Endothelial cell of umbilical vein (primary cell): ENCODE measurements around the gene ANK2. TPM values are rescaled to one million over a fixed set of nuclear protein-coding genes. Genes with fewer than 3 reads are reported as not detected.

Source experiments
- BruUV-seq: library from RNA; stranded (reverse); fragments of 400-500 nt; replicated peaks from 2 replicates; lab custom pipeline; 2021; lab: Mats Ljungman, UMichigan
- CTCF ChIA-PET: fragments of 300-600, 350-600 bp; sonication (Branson Sonifier 250); formaldehyde crosslinking; loops from one replicate; lab custom pipeline; 2021; ENCODE audit warnings: antibody characterized with exemption, inconsistent platforms; lab: Charles Lee
- POLR2A ChIA-PET: fragments of 300-600, 350-600 bp; sonication (Branson Sonifier 250); formaldehyde crosslinking; loops from one replicate; lab custom pipeline; 2021; ENCODE audit warnings: antibody characterized with exemption, inconsistent platforms; lab: Charles Lee
- DNase-seq: peaks from one replicate; pipeline ENCODE4 v3.0.0-alpha.2; 2011; ENCODE audit warnings: low read depth, low spot score
- FAIRE-seq: peaks from 2 replicates; lab custom pipeline; 2011; peaks lifted over from hg19 to GRCh38; lab: Jason Lieb, UNC
- H2AFZ ChIP-seq: 2 replicates; pipeline ENCODE4 v1.6.0; 2012; ENCODE audit warnings: low read depth, low read length, control low read depth, inconsistent platforms
- H3K27ac ChIP-seq: 2 replicates; pipeline ENCODE4 v1.5.1; 2011; ENCODE audit warnings: low read depth, mild to moderate bottlenecking, control low read depth, low read length, moderate library complexity; ENCODE audit not compliant: insufficient read depth
- H3K27me3 ChIP-seq, 2 experiments: 2 replicates each; pipeline versions ENCODE4 v1.6.0 to v1.6.1; 2011; ENCODE audit warnings: low read length in 2 of 2, mixed read lengths in 1 of 2; ENCODE audit not compliant: control insufficient read depth in 2 of 2, insufficient read depth in 2 of 2
- H3K36me3 ChIP-seq, 2 experiments: 2 replicates in 1 of 2; 3 replicates in 1 of 2; pipeline ENCODE4 v1.5.1; 2011; ENCODE audit warnings: low read length in 2 of 2, mild to moderate bottlenecking in 1 of 2, moderate library complexity in 1 of 2; ENCODE audit not compliant: control insufficient read depth in 2 of 2, insufficient read depth in 2 of 2; ENCODE audit errors: extremely low read depth in 1 of 2
- H3K4me1 ChIP-seq: 3 replicates; pipeline ENCODE4 v1.5.1; 2011; ENCODE audit warnings: mild to moderate bottlenecking, low read length; ENCODE audit not compliant: control insufficient read depth, insufficient read depth; ENCODE audit errors: extremely low read depth
- H3K4me2 ChIP-seq: 2 replicates; pipeline ENCODE4 v1.6.1; 2011; ENCODE audit warnings: low read length, control low read depth, mixed read lengths; ENCODE audit not compliant: insufficient read depth
- H3K4me3 ChIP-seq, 3 experiments: fragments of 200-600 bp in 1 of 3; sonication (generic), shearing (Covaris generic) in 1 of 3; replicated peaks in 1 of 3; 2 replicates each; pipeline ENCODE4 v1.5.1; 2011 to 2016; ENCODE audit warnings: control low read depth in 3 of 3, low read length in 3 of 3, mild to moderate bottlenecking in 2 of 3, inconsistent platforms in 1 of 3, low read depth in 1 of 3, moderate library complexity in 1 of 3; ENCODE audit not compliant: insufficient read depth in 1 of 3
- H3K79me2 ChIP-seq: 2 replicates; pipeline ENCODE4 v1.6.0; 2012; ENCODE audit warnings: low read length, inconsistent platforms; ENCODE audit not compliant: control insufficient read depth, insufficient read depth
- H3K9ac ChIP-seq: replicated peaks from 2 replicates; pipeline ENCODE3; 2011; ENCODE audit warnings: low read length, control low read depth; ENCODE audit not compliant: insufficient read depth; ENCODE audit errors: extremely low read depth
- H3K9me1 ChIP-seq: replicated peaks from 3 replicates; pipeline ENCODE4 v1.6.0; 2011; ENCODE audit warnings: mild to moderate bottlenecking, low read length; ENCODE audit not compliant: control insufficient read depth, insufficient read depth; ENCODE audit errors: extremely low read depth
- H3K9me3 ChIP-seq: replicated peaks from 2 replicates; pipeline ENCODE4 v1.5.1; 2012; ENCODE audit warnings: low read length, inconsistent platforms; ENCODE audit not compliant: control insufficient read depth, insufficient read depth
- H4K20me1 ChIP-seq: replicated peaks from 2 replicates; pipeline ENCODE3; 2011; ENCODE audit warnings: mild to moderate bottlenecking, low read length; ENCODE audit not compliant: control insufficient read depth, insufficient read depth; ENCODE audit errors: extremely low read depth
- EZH2 ChIP-seq: IDR thresholded peaks from 2 replicates; pipeline ENCODE4 v1.6.1; 2012; ENCODE audit warnings: borderline replicate concordance, low read depth, mild to moderate bottlenecking, moderate library complexity, low read length, inconsistent platforms; ENCODE audit not compliant: severe bottlenecking
- FOS ChIP-seq: IDR thresholded peaks from 2 replicates; pipeline ENCODE4 v1.6.1; 2011; ENCODE audit warnings: mild to moderate bottlenecking, low read length, moderate library complexity, borderline replicate concordance; ENCODE audit not compliant: insufficient read depth
- GATA2 ChIP-seq: IDR thresholded peaks from 2 replicates; pipeline ENCODE4 v1.7.0; 2011; ENCODE audit warnings: low read depth, mild to moderate bottlenecking, moderate library complexity, mixed read lengths, low read length; ENCODE audit not compliant: insufficient read length, insufficient read depth
- JUN ChIP-seq: IDR thresholded peaks from 2 replicates; pipeline ENCODE4 v1.6.1; 2011; ENCODE audit warnings: borderline replicate concordance, low read depth; ENCODE audit not compliant: insufficient read length, insufficient read depth
- MAX ChIP-seq: IDR thresholded peaks from 2 replicates; pipeline ENCODE4 v1.6.1; 2011; ENCODE audit not compliant: insufficient read depth, insufficient read length
- MYC ChIP-seq: IDR thresholded peaks from one replicate; pipeline ENCODE4 v1.6.1; 2011; ENCODE audit warnings: mild to moderate bottlenecking, low read depth, low read length
- POLR2A ChIP-seq: IDR thresholded peaks from 2 replicates; pipeline ENCODE4 v1.6.1; 2012; ENCODE audit warnings: low read depth, mild to moderate bottlenecking, control low read depth, low read length
- POLR2AphosphoS5 ChIP-seq: IDR thresholded peaks from 2 replicates; pipeline ENCODE4 v1.6.1; 2012; ENCODE audit warnings: low read depth, mild to moderate bottlenecking, control low read depth, low read length, moderate library complexity; ENCODE audit not compliant: insufficient read depth
- dilution Hi-C: fragments of 300-500 bp; cut with MboI; formaldehyde crosslinking; loops from one replicate; pipeline ENCODE4 v1.15.0; 2019; ENCODE audit warnings: low sequenced_read_pairs; ENCODE audit not compliant: extremely low pct_ligation_motif_present
- intact Hi-C: fragments of 100-400 bp; cut with micrococcal nuclease; formaldehyde crosslinking; loops from one replicate; pipeline ENCODE4 v1.10.0; 2022
- polyA plus RNA-seq, 4 experiments: library from polyadenylated mRNA; depleted of rRNA in 3 of 4; stranded (reverse) in 3 of 4; unstranded in 1 of 4; fragments of >200 nt; gene quantifications; 2 replicates each; pipeline versions ENCODE4 v1.2.1 to v1.2.3, GENCODE V29; 2011 to 2012; ENCODE audit warnings: missing spikeins in 1 of 4
- total RNA-seq: library from RNA; stranded (reverse); gene quantifications from 2 replicates; pipeline ENCODE4 v1.2.3, GENCODE V29; 2021

Gene ANK2
- total and polyA plus RNA-seq, 2 donors (not counting 3 experiments of a cell fraction or from before 2014, with no cell fraction given): not detected

GRCh38 chr4:113004655-113005054 is 44.8 kb upstream of the ANK2 start:
- BruUV-seq: no TSS peak
- ChIA-PET CTCF (no interaction called here), POLR2A (no interaction called here)
- Histone ChIP-seq H3K4me1 (no peaks in the 10 kb centered on the region), H3K9me3 (no peaks in the 10 kb centered on the region), H3K36me3 (no peaks in the 10 kb centered on the region), H3K9ac (no peak overlapping the region), H3K4me3 (no peak overlapping the region), H4K20me1 (no peaks in the 10 kb centered on the region), H3K27me3 (no peaks in the 10 kb centered on the region), H3K79me2 (no peaks in the 10 kb centered on the region), H3K9me1 (no peaks in the 10 kb centered on the region), H3K27ac (no peak overlapping the region), H3K4me2 (no peak overlapping the region), H2AFZ (no peak overlapping the region)
- FAIRE-seq (no peak), DNase-seq (no peak)
- intact Hi-C loops (no loop called here), dilution Hi-C loops (no loop called here)
- TF ChIP-seq EZH2: no peak
- TF ChIP-seq MAX: no peak
- no peak for TF ChIP-seq POLR2AphosphoS5
- no peak for TF ChIP-seq JUN
- no peak for TF ChIP-seq GATA2
- TF ChIP-seq FOS: no peak
- TF ChIP-seq MYC: no peak

GRCh38 chr4:113006632-113007031 is 42.8 kb upstream of the ANK2 start:
- H3K27me3 ChIP-seq: no peaks in the 10 kb centered on the region
- no peaks in the 10 kb centered on the region for H4K20me1 ChIP-seq
- BruUV-seq: no TSS peak
- H3K4me2 ChIP-seq: no peak overlapping the region
- no peaks in the 10 kb centered on the region for H3K4me1 ChIP-seq
- no peak for TF ChIP-seq JUN
- no peak for TF ChIP-seq GATA2
- TF ChIP-seq MYC: no peak
- TF ChIP-seq POLR2A: no peak
- ChIA-PET POLR2A (no interaction called here), CTCF (interaction anchor here (1.6 kb wide), 1 partner anchor 55 kb away, joined by 5 read pairs; no protein-coding TSS in a partner anchor)
- DNase-seq (no peak), FAIRE-seq (no peak)
- H3K36me3 ChIP-seq: no peaks in the 10 kb centered on the region
- no peaks in the 10 kb centered on the region for H3K9me1 ChIP-seq
- no peaks in the 10 kb centered on the region for H3K79me2 ChIP-seq
- no peak overlapping the region for H3K9ac ChIP-seq
- intact Hi-C loops (no loop called here), dilution Hi-C loops (no loop called here)
- H2AFZ ChIP-seq: no peak overlapping the region
- H3K4me3 ChIP-seq: no peak overlapping the region
- no peaks in the 10 kb centered on the region for H3K9me3 ChIP-seq
- no peak overlapping the region for H3K27ac ChIP-seq
